ENCODE data around the gene SLC4A3. TPM values are rescaled to one million over a fixed set of nuclear protein-coding genes. Genes with fewer than 3 reads are reported as not detected.

SLC4A3 gene
- total and polyA plus RNA-seq, 5 donors: 288 to 445 (median 344) TPM

DNA sequence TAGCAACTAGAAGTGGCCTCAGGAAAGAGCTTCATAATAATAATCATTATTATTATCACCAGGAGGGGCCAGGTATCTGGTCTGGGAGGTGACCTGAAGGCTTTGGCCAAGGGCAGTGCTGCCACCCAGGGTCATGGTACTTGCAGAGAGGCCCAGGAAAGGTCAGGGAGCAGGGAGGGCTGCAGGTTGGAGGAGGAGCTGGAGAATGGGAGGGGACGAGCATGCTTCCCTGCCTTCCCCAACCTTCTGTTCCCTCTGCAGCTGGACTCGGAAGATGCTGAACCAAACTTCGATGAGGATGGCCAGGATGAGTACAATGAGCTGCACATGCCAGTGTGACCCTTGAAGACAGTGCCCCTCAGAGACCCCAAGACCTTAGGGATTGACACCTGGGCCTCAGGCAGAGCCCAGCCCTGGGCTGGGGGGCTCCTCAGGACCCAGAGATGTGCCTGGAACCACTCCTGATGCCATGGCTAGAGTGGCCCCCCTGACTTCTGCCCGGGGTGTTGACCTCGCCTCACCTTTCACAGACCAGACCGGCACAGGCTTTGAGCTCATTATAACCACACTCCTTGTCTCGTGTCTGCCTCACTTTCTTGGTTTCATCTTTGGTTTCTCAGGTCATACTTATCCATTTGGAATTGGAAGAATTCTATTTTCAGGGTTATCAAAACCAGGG lies 14.1 kb downstream of the SLC4A3 start:
- WGBS: 69% methylated on average over 7 of the region's 7 CpGs
- H3K27me3 ChIP-seq (ENCODE audit: control insufficient read depth, insufficient read depth): no peaks in the 10 kb centered on the region
- peak overlapping the region; percentile 63 for H3K27ac ChIP-seq (ENCODE audit: low read length)
- H3K9me3 ChIP-seq (ENCODE audit: control insufficient read depth, low read length): no peaks in the 10 kb centered on the region
- no peak overlapping the region for H3K4me3 ChIP-seq (ENCODE audit: low read length)
- DNase-seq (peak in 2 of 3 donors; percentile 11 to 47), ATAC-seq (no peak)
- peaks cover 2% of the 10 kb centered on the region for H3K4me1 ChIP-seq (ENCODE audit: control insufficient read depth, insufficient read depth, low read length)
- intact Hi-C loops (cut with DNase I): loop anchor here in 3 of 4 donors (5.0 kb wide), 3 partner anchors 44 to 99 kb away; partner anchors contain the start of genes CHPF (in 3 of the 3), TMEM198 (in 3 of the 3), INHA (in 1 of the 3) and OBSL1 (in 1 of the 3)

DNA sequence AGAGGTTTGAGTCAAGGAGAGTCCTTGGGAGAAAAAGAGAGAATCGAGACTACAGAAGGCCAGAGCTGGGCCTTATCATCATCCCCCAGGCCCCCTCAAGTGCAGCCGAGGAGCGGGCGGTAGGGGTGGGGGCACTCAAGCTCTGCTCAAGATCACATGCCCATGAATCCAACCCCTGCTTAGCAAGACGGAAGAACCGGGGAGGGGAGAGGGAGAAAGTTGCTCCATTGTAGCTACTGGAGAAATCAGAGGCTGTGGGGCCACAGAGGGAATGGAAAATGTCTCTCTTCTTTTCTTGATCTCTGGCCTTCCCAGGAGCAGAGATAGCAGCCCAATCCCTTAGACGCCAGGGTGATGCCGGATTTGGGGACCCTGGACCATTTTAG lies 14.6 kb downstream of the SLC4A3 start:
- Histone ChIP-seq H3K4me3 (ENCODE audit: low read length) (no peak overlapping the region), H3K27ac (ENCODE audit: low read length) (peak overlapping the region; percentile 63), H3K4me1 (ENCODE audit: control insufficient read depth, insufficient read depth, low read length) (peaks cover 2% of the 10 kb centered on the region), H3K9me3 (ENCODE audit: control insufficient read depth, low read length) (no peaks in the 10 kb centered on the region), H3K27me3 (ENCODE audit: control insufficient read depth, insufficient read depth) (no peaks in the 10 kb centered on the region)
- no peak for ATAC-seq
- 37% methylated on average over 8 of the region's 8 CpGs for WGBS
- intact Hi-C loops (cut with DNase I): loop anchor here in 3 of 4 donors (5.0 kb wide), 3 partner anchors 45 to 100 kb away; partner anchors contain the start of genes CHPF (in 3 of the 3), TMEM198 (in 3 of the 3), INHA (in 1 of the 3) and OBSL1 (in 1 of the 3)
- DNase-seq: peak in 2 of 3 donors; percentile 27 to 41

DNA sequence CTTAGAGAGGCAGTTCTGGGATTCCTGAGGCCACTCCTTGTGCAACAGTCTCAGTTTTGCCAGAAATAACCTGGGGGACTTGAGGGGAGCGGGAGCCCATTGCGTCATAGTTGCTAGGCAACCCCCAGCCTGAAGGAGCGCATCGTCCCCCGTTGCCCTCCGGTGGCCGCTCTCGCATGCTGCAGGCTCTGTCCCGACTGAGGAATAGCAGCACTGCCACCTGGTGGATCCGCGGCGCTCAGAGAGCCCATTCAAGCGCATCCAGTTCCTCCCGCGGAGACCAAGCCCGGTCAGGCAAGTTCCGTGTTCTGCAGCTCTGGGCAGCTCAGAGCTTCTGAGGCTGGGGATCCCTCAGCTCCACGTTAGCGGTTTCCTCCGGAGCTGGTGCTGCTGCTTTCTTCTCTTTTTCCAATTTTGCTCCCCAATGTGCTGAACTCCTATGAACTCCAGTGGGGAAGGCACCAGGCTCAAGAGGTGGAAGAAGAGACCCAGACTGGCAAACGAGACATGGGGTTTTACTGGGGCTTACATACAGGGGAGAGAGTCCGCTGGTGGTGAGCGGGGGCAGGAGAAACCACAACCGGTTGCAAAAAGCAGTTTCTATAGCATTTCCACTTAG lies 15.1 kb downstream of the SLC4A3 start:
- DNase-seq (peak; percentile 98 to 99 (median 99)), ATAC-seq (peak; percentile 72 to 73)
- H3K4me3 ChIP-seq (ENCODE audit: low read length): no peak overlapping the region
- intact Hi-C loops (cut with DNase I): loop anchor here in 3 of 4 donors (5.0 kb wide), 3 partner anchors 45 to 100 kb away; partner anchors contain the start of genes CHPF (in 3 of the 3), TMEM198 (in 3 of the 3), INHA (in 1 of the 3) and OBSL1 (in 1 of the 3)
- H3K27ac ChIP-seq (ENCODE audit: low read length): peak overlapping the region; percentile 96
- H3K4me1 ChIP-seq (ENCODE audit: control insufficient read depth, insufficient read depth, low read length): peaks cover 2% of the 10 kb centered on the region
- WGBS: 9% methylated on average over 24 of the region's 24 CpGs
- H3K9me3 ChIP-seq (ENCODE audit: control insufficient read depth, low read length): no peaks in the 10 kb centered on the region
- H3K27me3 ChIP-seq (ENCODE audit: control insufficient read depth, insufficient read depth): no peaks in the 10 kb centered on the region

DNA sequence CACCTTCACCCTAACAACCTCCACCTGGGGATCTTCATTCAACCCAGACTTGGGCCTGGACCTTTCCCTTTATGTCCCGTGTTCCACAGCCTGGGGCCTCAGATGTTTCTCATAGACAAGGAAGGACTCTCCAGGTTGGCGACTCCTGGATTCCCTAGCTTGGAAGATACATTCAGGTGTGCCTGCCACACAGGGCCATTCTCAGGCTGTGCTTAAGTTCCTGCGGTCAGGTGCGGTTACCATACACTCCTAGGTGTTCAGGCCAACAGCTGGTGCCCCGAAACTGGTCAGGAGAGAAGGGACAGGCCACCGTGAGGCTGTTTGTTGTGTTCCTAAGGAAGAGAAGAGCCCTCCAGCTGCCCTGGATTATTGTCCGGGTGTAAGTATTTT lies 15.6 kb downstream of the SLC4A3 start:
- H3K27ac ChIP-seq (ENCODE audit: low read length): peak overlapping the region; percentile 96
- peak in 1 of 3 donors; percentile 57 for DNase-seq
- no peaks in the 10 kb centered on the region for H3K9me3 ChIP-seq (ENCODE audit: control insufficient read depth, low read length)
- intact Hi-C loops (cut with DNase I): loop anchor here in 3 of 4 donors (5.0 kb wide), 3 partner anchors 46 to 101 kb away; partner anchors contain the start of genes CHPF (in 3 of the 3), TMEM198 (in 3 of the 3), INHA (in 1 of the 3) and OBSL1 (in 1 of the 3)
- WGBS: 78% methylated on average over 7 of the region's 7 CpGs
- H3K4me3 ChIP-seq (ENCODE audit: low read length): no peak overlapping the region
- H3K27me3 ChIP-seq (ENCODE audit: control insufficient read depth, insufficient read depth): no peaks in the 10 kb centered on the region
- H3K4me1 ChIP-seq (ENCODE audit: control insufficient read depth, insufficient read depth, low read length): peaks cover 2% of the 10 kb centered on the region
- ATAC-seq: no peak

DNA sequence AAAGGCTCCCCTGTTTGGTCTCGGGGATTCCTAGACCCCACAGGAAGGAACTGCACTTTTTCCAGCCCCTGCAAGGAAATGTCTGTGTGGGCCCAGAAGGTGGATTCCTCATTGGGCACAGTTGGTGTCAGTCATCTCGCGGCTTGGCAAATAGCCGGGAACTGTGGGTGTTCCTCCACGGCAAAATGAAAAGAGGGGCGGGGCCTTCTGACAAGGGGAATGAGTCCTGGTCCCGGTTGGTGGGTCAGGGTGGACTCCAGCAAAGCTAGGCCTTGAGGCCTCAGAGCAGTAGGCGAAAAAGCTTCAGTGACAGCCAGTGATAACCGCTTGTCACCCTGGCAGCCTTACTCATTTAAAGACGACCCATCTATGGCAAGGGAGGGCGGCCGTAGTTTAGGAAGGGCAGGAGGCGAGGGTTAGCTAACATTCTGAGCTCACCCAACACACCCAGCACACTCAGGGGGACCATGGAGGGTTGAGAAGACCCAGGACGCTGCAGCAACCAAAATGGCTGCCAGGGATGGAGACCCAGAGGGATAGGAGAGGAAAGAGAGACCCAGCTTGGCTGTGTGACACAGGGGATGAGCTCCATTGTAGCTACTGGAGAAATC lies 16.5 kb downstream of the SLC4A3 start:
- peak; percentile 3 to 15 for ATAC-seq
- Histone ChIP-seq H3K9me3 (ENCODE audit: control insufficient read depth, low read length) (no peaks in the 10 kb centered on the region), H3K4me3 (ENCODE audit: low read length) (no peak overlapping the region), H3K27me3 (ENCODE audit: control insufficient read depth, insufficient read depth) (no peaks in the 10 kb centered on the region), H3K27ac (ENCODE audit: low read length) (peak overlapping the region; percentile 96), H3K4me1 (ENCODE audit: control insufficient read depth, insufficient read depth, low read length) (peaks cover 2% of the 10 kb centered on the region)
- 69% methylated on average over 14 of the region's 14 CpGs for WGBS
- DNase-seq: peak; percentile 54 to 83 (median 83)
- intact Hi-C loops (cut with DNase I): loop anchor here in 3 of 4 donors (5.0 kb wide), 3 partner anchors 47 to 102 kb away; partner anchors contain the start of genes CHPF (in 3 of the 3), TMEM198 (in 3 of the 3), INHA (in 1 of the 3) and OBSL1 (in 1 of the 3)

DNA sequence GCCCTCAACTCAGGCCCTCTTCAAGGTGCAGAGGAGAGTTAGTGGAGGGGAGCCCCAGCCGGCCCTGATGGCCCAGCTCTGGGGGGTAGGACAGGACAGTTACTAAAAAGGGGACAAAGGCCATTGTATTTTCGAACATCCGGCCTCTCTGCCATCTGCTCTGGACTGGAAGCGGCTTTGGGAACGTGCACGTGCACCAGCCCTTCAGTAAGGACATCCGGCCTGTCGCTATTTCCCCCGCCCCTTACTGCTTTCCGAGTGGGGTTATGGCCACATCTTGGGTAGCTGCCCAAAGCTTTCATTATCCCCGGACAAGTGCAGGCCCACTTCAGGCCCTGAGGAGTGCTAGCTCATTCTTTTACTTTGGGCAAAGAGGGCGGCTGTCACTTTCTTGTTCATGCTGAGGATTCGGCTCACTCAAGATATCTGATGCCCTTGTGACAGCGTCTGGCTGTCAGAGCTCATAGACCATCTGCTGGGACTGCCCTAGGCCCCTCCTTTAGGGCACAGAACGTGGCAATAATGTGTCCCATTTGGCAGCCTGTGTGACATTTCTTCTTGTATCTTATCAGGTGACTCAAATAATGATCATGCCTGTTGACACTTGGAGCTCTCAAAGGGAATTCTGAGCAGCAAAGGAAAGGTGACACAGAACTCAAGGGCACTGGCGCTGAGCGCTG lies 17.5 kb downstream of the SLC4A3 start:
- 30% methylated on average over 17 of the region's 17 CpGs for WGBS
- intact Hi-C loops (cut with DNase I): loop anchor here in 3 of 4 donors (5.0 kb wide), 3 partner anchors 48 to 103 kb away; partner anchors contain the start of genes CHPF (in 3 of the 3), TMEM198 (in 3 of the 3), INHA (in 1 of the 3) and OBSL1 (in 1 of the 3)
- Histone ChIP-seq H3K9me3 (ENCODE audit: control insufficient read depth, low read length) (no peaks in the 10 kb centered on the region), H3K27ac (ENCODE audit: low read length) (peak overlapping the region; percentile 96), H3K27me3 (ENCODE audit: control insufficient read depth, insufficient read depth) (no peaks in the 10 kb centered on the region), H3K4me3 (ENCODE audit: low read length) (no peak overlapping the region), H3K4me1 (ENCODE audit: control insufficient read depth, insufficient read depth, low read length) (peaks cover 2% of the 10 kb centered on the region)
- peak; percentile 69 to 83 (median 81) for DNase-seq
- ATAC-seq: peak; percentile 60 to 70

DNA sequence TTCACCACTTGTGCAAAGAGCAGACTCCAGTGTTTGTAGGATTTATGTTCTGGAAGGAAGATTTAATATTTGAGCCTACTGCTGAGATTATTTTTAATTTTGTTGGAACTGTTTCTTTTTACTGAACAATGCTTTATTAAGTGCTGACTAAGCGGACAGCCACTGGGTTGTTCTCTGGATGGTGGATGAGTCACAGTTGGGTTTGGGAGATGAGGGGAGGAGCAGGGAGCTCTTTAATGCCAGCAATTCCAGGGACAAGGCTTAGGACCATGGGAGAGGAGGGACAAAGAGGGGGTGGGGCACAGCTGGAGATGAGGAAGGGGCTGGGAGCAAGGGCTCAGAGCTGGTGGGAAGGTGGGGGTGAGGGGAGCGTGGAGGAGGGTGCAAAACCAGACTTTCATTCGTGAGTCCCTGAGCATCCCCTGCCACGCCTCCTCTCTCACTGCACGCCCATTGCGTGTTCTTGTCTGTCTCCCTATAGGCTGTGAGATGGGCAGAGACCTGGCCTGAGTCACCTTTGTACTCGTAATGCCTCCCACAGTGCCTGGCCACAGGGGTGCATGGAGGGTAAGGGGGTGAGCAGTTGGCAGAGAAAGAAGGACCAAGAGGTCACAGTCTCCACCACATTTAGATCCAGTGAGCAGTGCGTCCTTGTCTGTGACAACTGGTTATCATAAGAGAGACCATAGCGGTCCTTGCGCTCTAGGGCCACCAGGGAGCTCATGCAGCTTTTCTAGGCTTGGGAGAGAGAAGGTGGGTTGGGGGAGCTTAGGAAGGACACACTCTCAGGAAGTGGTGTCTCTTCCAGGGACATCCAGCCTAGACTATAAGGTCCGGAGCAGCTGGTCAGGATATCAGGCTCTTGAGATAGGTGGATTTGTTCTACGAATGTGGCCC lies 18.4 kb downstream of the SLC4A3 start:
- intact Hi-C loops (cut with DNase I): no loop called here
- peak; percentile 39 to 49 for ATAC-seq
- peak in 2 of 3 donors; percentile 33 to 59 for DNase-seq
- peaks cover 2% of the 10 kb centered on the region for H3K4me1 ChIP-seq (ENCODE audit: control insufficient read depth, insufficient read depth, low read length)
- H3K4me3 ChIP-seq (ENCODE audit: low read length): no peak overlapping the region
- H3K9me3 ChIP-seq (ENCODE audit: control insufficient read depth, low read length): no peaks in the 10 kb centered on the region
- H3K27ac ChIP-seq (ENCODE audit: low read length): peak overlapping the region; percentile 16
- WGBS: 65% methylated on average over 12 of the region's 12 CpGs
- H3K27me3 ChIP-seq (ENCODE audit: control insufficient read depth, insufficient read depth): no peaks in the 10 kb centered on the region

DNA sequence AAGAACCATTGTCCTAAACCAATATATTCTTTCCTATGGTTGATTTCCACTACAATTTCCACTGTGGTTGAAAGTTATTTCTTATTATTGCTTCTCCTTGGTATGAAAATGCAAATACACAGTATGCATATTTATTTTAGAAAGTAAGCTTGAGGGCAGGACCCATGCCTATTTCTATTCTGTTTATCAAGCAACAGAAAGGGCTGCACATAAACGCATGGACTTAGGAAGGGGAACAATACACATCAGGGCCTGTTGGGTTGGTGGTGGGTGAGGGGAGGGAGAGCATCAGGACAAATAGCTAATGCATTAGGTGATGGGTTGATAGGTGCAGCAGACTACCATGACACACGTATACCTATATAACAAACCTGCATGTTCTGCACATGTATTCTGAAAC lies 20.7 kb downstream of the SLC4A3 start:
- H3K27me3 ChIP-seq (ENCODE audit: control insufficient read depth, insufficient read depth): no peaks in the 10 kb centered on the region
- H3K4me3 ChIP-seq (ENCODE audit: low read length): no peak overlapping the region
- no peaks in the 10 kb centered on the region for H3K9me3 ChIP-seq (ENCODE audit: control insufficient read depth, low read length)
- ATAC-seq (no peak), DNase-seq (no peak)
- 84% methylated on average over 2 of the region's 2 CpGs for WGBS
- no peak overlapping the region for H3K27ac ChIP-seq (ENCODE audit: low read length)
- H3K4me1 ChIP-seq (ENCODE audit: control insufficient read depth, insufficient read depth, low read length): peaks cover 2% of the 10 kb centered on the region
- intact Hi-C loops (cut with DNase I): no loop called here

DNA sequence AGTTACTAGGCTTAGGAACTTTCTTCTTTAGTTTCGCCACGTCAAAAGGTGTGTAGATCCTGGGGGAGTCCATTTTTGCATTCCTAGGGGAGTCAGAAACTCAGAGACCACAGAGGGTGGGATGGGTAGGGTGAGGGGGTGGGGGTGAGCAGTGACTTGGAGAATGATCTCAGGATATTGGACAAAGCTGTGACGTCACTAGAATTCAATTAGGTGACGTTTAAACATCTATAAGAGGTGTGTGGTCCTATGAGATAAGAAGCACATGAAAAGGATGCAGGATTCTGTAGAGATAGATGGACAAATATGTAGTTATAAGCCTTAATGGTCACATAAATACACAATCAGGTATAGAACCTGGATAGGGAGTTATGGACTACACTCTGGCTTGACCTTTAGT lies 21.5 kb downstream of the SLC4A3 start:
- peaks cover 2% of the 10 kb centered on the region for H3K4me1 ChIP-seq (ENCODE audit: control insufficient read depth, insufficient read depth, low read length)
- H3K9me3 ChIP-seq (ENCODE audit: control insufficient read depth, low read length): no peaks in the 10 kb centered on the region
- H3K27ac ChIP-seq (ENCODE audit: low read length): no peak overlapping the region
- no peak overlapping the region for H3K4me3 ChIP-seq (ENCODE audit: low read length)
- no peak for DNase-seq
- no peak for ATAC-seq
- intact Hi-C loops (cut with DNase I): no loop called here
- H3K27me3 ChIP-seq (ENCODE audit: control insufficient read depth, insufficient read depth): no peaks in the 10 kb centered on the region
- WGBS: 67% methylated on average over 4 of the region's 4 CpGs

All from right cardiac atrium (tissue), 5 donors.